GDM1 (cell line): ENCODE data around the gene SNRPD3.
"Not testable (repeated sequence)": the region's sequence is repeated elsewhere in the genome, so short reads cannot be mapped to it uniquely, and the experiment has no call there.

Experiments used
- DNase-seq: peaks from one replicate; lab custom pipeline; 2025; lab: John Stamatoyannopoulos, UW

SNRPD3 gene

DNA sequence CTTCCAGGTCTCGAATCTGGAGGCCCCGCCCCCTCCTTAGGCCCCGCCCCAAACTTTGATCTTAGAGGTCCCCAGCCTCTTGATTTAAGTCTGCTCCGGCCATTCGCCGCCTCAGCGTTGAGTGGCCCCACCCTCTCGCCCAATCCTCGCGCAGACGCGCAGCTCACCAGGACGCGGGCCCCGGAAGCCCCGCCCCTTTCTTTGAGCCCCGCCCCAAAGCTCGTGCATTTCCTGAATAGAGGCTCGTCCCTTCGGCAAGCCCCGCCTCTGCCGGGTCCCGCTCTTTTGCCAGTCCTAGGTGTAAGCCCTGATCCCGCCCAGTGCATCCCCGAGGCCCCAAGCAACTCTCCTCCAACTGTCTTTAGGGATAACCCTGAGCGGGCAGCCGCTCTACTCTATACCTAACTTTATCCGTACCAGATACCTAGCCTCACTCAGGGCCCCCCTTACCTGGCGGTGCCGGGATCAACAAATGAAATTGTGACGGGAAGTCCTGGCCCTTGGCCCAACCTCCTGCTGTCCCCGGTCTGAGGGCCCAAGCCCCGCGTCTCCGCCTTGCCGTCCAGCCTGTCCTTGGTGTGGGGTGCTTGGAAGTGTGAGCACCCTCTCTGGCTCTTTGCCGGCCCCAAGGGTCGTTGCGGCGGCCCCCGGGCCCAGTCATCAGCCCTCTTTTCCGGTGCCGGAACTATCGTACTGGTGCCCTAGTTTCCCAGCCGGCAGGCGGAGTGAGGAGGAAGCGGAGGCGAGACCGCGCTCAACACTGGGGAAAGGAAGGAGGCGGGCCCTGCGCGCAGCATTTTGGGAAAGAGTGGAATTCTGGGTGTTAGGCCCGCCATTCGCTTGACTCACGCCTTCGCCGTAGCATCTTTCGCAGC is at the start of gene SNRPD3:
Gene SNRPD3, plus strand, starts transcription at position 835 of the 875 bp plus-strand sequence. CDS start 1,676 bp downstream, outside the sequence.
- DNase-seq, result peak; percentile 98

DNA sequence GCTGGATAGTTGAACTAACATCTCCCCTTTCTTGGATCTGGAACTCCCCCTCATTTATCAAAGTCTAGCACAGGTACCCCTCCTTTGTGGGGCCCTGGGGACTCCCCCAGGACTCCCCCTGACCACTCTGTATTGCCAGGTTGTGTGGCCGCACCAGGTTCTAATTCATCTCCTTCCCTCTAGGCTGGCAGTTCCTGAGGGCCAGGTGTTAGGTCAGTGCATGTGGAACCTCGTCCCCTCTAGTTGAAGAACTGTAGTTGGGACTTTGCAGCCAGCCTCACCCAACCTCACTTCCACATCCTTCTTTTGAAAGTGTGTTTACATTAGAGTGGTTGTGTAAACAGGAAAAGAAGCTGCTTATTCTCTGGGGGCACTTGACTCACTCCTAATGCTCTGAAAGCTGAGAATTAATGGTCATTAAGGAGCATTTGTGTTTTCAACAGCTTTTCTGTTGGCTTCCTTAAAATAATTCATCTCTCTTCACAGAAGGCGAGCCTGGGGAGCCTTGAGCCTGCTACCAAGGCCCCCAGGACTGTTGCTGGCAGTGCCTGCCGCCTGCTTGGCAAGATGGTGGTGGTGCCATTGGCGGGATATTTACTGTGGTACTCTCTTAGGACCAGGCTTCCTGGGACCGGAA is 48.9 kb upstream of the SNRPD3 start:
- no peak for DNase-seq

DNA sequence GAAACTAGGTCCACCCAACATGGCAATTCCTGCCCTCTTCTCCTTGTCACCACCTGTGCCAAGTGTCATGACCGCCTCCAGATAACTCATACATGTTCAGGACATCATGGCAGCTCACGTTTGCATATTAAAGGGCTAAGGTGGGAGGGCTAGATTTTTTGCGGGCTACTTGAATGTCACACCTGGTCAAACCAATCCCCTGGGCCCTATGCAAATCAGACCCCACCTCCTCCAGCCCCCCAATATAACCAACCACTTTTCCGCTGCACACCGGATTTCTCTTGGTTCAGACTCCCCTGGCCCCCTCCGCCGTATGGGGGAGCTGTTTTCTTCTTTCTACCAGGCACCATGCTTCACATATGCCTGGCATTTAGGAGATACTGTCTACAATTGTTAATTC is 48.1 kb upstream of the SNRPD3 start:
- no peak for DNase-seq

DNA sequence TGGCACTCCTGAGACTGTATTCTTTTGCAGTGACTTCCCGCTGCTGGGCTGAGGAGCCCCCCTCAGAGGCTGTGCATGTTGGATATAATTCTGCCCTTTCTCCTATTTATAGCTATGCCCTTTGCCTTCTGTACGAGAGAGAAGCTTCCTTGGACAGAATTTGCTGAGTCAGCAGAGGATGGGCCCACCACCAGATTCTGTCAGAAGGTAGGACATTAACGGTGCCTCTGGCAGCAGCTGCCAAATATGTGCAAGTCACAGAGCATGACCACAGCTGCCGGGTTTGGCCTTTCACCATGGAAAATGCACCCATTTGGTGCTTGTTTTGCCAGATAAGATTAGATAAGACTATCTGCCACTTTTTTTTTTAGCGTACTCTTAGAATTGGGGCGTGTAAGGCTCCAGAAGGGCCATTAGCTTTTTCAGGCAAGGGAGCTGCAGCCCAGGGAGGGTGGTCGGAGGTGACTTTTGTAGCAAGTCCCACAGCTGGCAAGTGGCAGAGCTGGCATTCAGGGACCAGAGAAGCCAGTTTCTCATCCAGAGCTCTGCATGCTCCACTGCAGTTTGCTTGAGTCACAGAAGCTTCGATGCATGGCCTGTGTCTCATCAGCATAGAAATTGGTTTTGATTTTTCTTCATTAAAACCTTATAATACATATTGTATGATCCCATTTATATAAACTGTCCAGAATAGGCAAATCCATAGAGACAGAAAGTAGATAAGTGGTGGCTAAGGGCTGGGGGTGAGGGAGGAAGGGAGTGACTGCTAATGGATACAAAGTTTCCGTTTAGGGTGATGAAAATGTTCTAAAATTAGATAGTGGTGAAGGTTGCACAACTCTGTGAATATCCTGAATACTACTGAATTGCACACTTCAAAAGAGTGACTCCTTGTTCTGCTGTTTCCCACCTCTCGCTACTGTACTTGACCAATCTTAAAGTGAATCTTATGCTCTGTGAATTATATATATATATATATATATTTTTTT is 44.9 kb upstream of the SNRPD3 start:
- DNase-seq, result no peak

DNA sequence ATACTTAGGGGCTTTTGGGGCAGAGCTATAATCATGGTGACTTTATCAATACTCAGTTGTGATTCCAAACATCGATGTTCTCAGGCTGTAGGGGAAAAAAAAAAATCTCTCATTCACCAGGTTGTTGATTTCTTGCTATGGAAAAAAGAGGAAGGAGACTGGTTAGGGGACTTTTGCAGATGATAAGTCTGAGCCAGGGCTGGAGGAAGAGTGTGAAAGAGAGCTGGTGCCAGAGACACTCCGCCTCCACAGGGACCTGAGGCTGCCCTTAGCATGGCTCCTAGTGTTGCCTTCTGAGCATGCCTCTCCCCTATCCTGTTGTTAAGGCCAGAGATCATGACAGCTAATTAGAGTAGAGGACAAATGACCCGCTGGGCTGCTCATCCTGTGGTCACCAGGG is 43.8 kb upstream of the SNRPD3 start:
- peak; percentile 21 for DNase-seq

DNA sequence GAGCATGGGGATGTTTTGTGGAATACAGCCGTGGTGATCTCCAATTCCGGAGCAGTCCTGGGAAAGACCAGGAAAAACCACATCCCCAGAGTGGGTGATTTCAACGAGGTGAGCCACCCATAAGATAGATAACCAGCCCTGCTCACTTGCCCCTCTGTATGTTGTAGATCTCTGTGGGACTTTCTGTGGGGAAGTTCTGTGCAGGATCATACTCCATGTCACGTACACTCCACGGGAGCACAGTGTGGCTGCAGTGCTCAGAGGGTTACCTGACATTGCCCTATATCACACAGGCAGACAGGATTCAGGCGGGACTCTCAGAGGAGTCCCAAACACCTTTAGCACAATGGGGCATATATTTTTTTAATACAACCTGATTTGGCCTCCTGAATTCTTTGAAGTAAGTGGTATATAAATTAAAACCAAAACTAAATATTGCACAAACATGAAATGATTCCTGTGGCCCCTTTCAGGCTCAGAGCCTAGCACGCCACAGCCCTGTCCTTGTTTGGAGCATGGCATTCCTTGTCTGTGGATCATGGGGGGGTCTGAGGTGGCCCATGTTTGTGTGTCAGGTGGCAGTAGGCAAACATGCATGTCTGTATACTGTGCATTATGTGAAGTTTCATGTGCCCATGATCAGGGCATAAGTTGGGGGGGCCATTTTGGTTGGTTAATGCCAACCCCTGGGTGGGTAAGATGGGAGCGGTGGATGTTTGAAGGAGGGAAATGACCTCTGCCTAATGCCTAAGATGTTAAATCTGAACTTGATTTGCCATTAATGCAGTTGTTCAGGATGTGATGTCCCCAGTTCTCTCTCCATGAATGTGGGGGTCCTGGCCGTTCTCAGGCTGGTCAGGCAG is 42.2 kb upstream of the SNRPD3 start:
- DNase-seq, result no peak

DNA sequence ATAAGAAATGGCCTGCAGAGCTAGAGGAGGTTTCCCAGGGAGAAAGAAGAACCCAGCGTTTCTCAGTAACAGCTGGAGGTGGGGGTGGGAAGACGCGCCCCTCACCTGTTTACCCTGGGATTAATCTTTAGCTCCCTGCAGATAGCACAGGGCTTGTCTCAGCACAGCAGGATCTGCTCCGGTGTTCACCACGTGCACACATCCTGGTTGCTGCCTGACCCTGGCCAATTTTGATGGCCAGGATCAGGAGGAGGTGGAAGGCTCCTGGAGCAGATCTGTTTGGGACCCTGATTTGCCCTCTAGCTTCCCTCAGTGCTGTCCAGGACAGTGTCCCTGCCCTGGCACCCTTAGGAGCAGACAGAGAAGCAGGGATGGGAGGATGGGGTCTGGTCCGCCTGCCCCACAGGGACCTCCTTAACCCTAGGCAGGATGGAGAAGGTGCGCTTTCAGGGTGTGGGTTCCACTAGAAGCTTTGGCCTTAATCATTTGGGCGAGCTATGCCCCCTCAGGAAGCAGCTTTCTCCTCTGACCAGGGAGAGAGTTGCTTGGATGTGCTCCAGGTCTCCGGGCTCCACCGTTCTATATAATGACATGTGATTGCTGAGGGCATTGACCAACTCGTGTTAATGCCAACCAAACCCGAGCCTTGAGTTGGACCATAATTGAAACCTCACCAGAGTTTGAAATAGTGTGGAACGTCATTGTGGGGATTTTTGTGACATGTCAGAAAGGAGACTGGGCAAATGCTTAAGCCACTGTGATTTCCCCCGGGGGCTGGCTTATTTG is 41.4 kb upstream of the SNRPD3 start:
- no peak for DNase-seq

DNA sequence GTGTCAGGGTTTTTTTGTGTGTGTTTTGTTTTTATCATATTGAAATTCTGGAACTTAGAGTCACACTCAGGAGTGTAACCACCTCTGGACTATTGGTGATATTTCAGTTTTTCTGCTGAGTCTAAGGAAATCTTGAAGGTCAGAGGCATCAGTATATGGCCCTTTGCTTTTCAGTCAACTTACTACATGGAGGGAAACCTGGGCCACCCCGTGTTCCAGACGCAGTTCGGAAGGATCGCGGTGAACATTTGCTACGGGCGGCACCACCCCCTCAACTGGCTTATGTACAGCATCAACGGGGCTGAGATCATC is 40.8 kb upstream of the SNRPD3 start:
- DNase-seq, result no peak

DNA sequence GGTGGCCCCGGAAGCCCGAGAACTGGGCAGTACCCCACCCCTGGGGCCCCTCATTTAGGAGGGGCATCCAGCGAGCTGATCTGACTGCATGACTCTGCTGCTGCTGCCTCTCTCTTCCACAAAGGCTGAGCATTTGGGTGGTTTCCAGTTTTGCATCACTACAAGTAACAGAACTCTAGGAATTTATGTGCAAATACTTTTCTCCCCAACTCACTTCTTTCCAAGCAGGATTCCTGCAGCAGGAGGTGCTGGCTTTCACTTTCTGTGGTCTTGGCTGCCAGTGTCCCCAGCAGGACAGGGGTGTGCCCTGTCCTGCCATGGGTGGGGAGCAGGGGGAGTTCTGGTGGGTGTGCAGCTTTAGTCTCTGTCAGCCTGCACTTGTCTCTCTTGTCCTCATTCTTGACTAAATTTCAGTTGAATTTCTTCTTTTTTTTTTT is 39.5 kb upstream of the SNRPD3 start:
- no peak for DNase-seq

DNA sequence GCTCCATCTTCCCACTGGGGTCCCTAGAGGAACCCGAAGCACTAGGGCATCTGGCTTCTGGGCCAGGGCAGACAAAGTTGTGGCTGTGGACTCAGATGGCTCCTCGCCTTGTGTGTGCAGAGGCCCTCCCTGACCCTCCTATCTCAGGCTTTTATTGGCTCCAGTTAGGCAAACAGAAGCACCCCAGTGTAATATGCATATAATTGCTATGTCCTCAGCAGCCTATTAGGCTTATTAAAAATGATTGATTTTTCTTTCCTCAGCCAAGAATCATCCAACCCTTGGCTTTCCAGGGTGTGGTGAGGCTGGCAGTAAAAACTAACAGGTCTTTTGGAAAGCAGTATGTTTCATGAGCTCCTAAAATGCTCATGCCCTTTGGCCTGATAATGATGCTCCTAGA is 38.4 kb upstream of the SNRPD3 start:
- DNase-seq, result no peak

DNA sequence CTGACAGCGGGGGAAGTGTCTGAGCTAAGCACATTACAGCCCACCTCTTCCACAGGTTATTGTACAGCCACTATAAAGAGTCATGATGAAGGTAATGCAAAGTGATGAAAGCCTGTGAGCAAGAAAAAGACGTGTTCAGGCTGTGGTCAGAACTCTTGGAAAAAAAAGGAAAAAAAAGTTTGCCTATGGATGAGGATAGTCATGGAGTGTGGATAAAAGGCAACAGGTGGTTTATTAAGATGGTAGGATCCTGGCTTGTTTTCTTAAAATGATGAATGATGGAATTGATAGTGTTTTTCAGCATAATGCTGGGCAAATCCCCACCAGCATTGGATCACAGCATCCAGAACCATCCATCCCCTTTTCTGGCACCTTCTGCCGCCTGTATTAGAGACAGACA is 37.6 kb upstream of the SNRPD3 start:
- DNase-seq, result no peak

DNA sequence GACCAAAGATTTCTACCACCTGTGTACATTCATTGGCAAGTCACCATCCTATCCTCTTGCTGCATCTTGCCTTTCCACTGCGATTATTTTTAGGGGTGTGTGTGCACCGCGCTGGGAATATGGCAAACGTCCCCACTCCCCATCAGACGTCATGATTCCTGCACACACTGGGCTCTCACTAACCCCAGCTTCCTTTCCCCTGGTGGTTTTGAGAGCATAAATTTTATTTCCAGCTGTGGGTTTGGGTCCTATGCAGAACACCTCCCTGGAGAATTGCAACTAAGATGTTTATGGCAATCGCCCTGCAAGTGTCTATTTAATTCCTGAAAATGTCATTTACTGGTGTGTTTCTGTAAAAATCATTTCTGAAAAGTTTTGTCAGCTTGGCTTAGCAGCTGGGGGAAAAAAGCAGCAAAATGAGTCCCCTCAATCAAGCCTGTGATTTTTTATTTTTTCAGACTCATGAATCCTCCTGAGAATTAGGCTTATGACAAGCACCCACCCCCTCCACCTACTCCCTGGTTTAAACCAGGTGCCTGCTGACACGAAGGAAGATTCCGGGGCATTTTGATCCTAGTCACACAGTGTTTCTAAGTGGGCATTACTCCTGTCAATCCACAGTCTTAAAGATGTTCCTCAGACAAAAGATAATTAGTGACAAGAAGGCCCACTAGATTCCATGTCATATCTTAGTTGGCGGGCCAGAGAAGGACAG is 36.9 kb upstream of the SNRPD3 start:
- no peak for DNase-seq

DNA sequence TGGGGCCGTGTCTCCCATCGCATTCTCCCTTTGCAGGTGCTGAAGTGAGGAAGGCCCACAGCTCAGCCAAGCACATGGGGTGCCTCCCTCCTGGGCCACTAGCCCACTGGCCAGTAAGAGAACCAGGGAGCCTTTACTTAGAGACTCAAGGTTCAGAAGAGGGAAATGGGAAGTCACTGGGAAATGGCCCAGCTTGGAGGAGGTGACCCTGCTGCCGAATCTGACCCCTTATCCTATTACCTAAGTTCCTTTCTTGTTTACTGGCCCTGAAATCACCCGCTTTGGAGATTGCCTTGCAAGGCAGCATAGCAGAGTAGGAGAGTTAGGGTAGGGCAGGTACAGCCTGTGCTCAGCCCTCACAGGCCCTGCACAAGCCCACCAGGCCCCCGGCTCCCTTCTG is 36.3 kb upstream of the SNRPD3 start:
- no peak for DNase-seq

DNA sequence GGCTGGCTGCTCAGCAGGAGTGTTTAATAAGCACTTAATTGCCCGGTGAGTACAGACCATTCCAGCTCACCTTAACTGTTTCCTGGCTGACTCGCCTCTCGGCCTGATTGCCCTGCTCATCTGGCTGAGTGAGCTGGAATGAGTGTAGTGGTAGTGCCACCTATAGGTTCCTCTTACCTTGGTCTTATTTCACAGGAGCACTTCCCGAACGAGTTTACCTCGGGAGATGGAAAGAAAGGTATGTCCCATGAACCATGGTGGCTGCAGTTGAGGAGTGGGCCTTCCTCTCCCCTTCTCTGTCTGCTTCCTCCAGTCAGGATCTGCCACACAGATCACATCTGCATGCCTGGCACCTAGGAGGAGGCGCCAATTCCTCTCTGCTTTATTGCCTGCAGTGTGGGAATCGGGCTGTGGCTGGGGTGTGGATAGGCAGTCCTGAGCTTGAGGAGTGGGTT is 34.0 kb upstream of the SNRPD3 start:
- peak; percentile 18 for DNase-seq

DNA sequence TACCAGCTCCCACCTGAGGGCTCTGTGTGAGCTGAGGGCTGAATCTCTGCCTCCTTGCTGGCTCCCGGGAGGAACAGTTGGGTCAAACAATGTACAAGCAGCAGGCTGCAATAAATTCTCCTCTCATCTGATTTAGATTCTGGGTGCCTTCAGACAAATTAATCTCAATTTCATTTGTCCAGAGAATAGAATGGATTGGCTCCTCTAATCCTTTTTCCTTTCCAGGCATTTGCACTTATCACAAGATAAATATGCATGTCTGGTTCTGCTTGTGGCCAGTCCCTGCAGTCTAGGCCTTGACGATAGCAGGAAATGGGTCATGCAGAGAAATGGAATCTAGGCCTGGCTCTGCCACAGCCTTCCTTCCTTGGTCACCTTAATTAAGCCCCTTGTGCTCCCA is 31.9 kb upstream of the SNRPD3 start:
- no peak for DNase-seq

DNA sequence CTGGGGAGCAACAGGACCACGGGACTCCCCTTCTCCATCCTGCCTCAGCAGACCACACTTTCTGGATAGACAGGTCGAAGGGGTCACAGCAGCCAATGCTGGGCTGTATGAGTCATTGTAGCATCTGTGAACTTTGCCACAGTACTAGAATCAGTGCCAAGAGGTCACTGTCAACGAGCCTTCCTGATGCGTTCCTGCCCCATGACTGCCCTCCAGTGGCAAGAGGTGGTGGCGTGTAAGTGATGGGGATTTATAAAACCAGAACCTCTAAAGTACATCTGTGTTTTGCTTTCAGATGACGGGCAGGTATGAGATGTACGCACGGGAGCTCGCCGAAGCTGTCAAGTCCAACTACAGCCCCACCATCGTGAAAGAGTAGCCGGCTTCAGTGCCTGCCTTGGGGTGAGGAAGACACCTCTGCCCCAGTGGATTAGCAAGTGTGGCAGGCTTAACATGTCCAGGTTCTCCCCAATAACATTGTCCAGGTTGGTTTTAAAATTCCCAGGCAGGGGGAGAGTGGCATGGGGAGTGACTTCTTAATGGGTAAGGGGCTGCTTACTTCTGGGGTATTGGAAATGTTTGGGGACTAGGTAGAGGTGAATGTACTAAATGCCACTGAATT is 30.3 kb upstream of the SNRPD3 start:
- DNase-seq, result peak; percentile 59

DNA sequence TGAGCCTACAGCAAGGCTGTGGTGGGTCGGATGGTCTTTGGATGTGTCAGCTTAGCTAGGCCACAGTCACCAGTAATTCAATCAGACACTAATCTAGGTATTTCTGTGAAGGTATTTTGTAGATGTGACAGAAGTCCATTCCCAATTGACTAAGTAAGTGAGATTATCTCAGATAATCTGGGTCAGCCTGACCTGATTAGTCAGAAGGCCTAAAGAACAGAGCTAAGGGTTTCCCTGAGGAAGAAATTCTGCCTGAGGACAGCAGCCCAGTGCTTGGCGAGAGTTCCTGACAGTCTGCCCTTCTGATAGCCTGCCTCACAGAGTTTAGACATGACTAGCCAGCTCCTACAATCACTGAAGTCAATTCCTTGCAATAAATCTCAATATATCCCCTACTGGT is 29.6 kb upstream of the SNRPD3 start:
- DNase-seq, result no peak

DNA sequence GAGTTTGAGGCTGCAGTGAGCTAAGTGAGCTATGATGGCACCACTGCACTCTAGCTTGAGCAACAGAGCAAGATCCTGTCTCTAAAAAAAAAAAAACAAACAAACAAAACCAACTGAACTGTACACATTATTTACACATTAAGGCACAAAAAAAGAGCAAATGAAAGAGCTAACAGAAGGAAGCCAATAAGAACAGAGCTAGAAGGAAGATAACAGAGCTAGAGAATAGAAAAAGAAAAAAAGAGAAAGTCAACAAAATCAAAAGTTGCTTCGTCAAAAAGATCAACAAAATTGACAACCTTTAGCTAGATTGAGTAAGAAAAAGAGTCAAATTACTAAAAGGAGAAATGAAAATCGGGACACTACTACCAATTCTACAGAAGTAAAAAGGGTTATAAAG is 25.9 kb upstream of the SNRPD3 start:
- DNase-seq, result no peak

DNA sequence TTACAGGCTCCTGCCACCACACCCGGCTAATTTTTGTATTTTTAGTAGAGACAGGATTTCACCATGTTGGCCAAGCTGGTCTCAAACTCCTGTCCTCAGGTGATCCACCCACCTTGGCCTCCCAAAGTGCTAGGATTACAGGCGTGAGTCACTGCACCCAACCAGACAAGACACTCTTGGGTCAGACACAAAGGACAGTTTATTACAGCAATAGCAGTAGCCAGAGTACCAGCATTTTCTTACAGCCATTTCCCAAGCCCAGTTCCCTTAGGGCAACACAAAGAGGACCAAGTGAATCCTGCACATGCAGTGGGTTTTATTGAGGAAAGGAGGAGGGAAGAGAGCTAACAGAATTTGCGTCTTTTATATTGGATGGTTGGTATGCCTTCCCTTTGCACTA is 24.8 kb upstream of the SNRPD3 start:
- not testable (repeated sequence) for DNase-seq
